ENCODE measurements around the gene SPEN. TPM values are rescaled to one million over a fixed set of nuclear protein-coding genes. Genes with fewer than 3 reads are reported as not detected.
"Not testable (repeated sequence)": the region's sequence is repeated elsewhere in the genome, so short reads cannot be mapped to it uniquely, and the experiment has no call there.

Gene SPEN
- total and polyA plus RNA-seq, 2 of the 4 experiments (the other 2 are of a cell fraction) = 7.6 to 15.8 TPM

GRCh38 chr1:15843826-15844572 is 3.5 kb upstream of the SPEN start:
- no peak overlapping the region for H4K8ac ChIP-seq (ENCODE audit: low read depth in 2 of 2, low read length in 2 of 2)
- no peak overlapping the region for H2AK5ac ChIP-seq (ENCODE audit: low read depth, low read length)
- no peaks in the 10 kb centered on the region for H3K9me3 ChIP-seq (ENCODE audit: control insufficient read depth, insufficient read depth, low read length)
- no peak for ATAC-seq (ENCODE audit: low read depth)
- H3K56ac ChIP-seq (ENCODE audit: extremely low read depth, insufficient read depth, low read length) = no peak overlapping the region
- H4K91ac ChIP-seq (ENCODE audit: insufficient read depth, low read depth, low read length) = no peak overlapping the region
- in situ Hi-C loops (cut with MboI; ENCODE audit: low sequenced_read_pairs) (no loop called here), dilution Hi-C loops (cut with HindIII; ENCODE audit: low sequenced_read_pairs, unreplicated experiment) (no loop called here), intact Hi-C loops (cut with micrococcal nuclease) (no loop called here)
- no peaks in the 10 kb centered on the region for H3K4me1 ChIP-seq (ENCODE audit: control insufficient read depth, insufficient read depth, low read length)
- TF ChIP-seq FOS (IDR thresholded peaks at IDR 0.05; ENCODE audit: low read depth, low read length) (no peak), MAFK (IDR thresholded peaks at IDR 0.05; ENCODE audit: low read depth, low read length) (peak; percentile 94), MXI1 (IDR thresholded peaks at IDR 0.05; ENCODE audit: borderline replicate concordance, low read depth, low read length) (no peak)
- H3K79me1 ChIP-seq (ENCODE audit: low read depth in 1 of 2, low read length in 2 of 2) = peaks cover 5 to 7% of the 10 kb centered on the region in 2 experiments; a peak in 3 of 4 replicates
- ChIA-PET POLR2A (ENCODE audit: unreplicated experiment) (no interaction called here), CTCF (interaction anchor here (0.6 kb wide), 2 partner anchors 15 to 44 kb away, joined by 3 to 4 read pairs; no protein-coding TSS in a partner anchor)
- no peak overlapping the region for H2BK15ac ChIP-seq (ENCODE audit: low read depth, low read length)
- H3K23ac ChIP-seq (ENCODE audit: low read depth, low read length) = no peak overlapping the region
- H3K4me3 ChIP-seq (ENCODE audit: insufficient read depth, low read depth, low read length) = no peak overlapping the region
- no peak overlapping the region for H3K4me2 ChIP-seq (ENCODE audit: low read depth, low read length)
- no peak overlapping the region for H2BK120ac ChIP-seq (ENCODE audit: low read depth, low read length)
- peaks cover 2% of the 10 kb centered on the region; the same call in 1 of the 2 replicates for H4K20me1 ChIP-seq (ENCODE audit: insufficient read depth, low read length)
- H2BK20ac ChIP-seq (ENCODE audit: low read depth, low read length) = no peak overlapping the region
- H2AK9ac ChIP-seq (replicated peaks; ENCODE audit: low read depth, low read length, poor library complexity) = no peak overlapping the region
- H3K9me1 ChIP-seq (ENCODE audit: insufficient read depth, low read length) = no peaks in the 10 kb centered on the region
- WGBS, 2 experiments (ENCODE audit: extremely low coverage in 2 of 2, insufficient read length in 1 of 2) = no CpG with 5 or more reads among the region's 3 CpGs
- no peaks in the 10 kb centered on the region for H3K27me3 ChIP-seq (ENCODE audit: control insufficient read depth, insufficient read depth, low read length)
- no peak overlapping the region for H2AFZ ChIP-seq (replicated peaks; ENCODE audit: low read length, poor library complexity)
- no peak overlapping the region for H3K4ac ChIP-seq (ENCODE audit: low read depth, low read length)
- H3K9ac ChIP-seq (ENCODE audit: low read depth, low read length) = no peak overlapping the region
- no peak overlapping the region for H2BK5ac ChIP-seq (ENCODE audit: low read depth, low read length, poor library complexity, severe bottlenecking)
- H3K27ac ChIP-seq (ENCODE audit: insufficient read depth, low read length) = no peak overlapping the region
- H3K18ac ChIP-seq (ENCODE audit: low read depth, low read length) = no peak overlapping the region
- H3K14ac ChIP-seq (replicated peaks; ENCODE audit: low read depth, low read length) = no peak overlapping the region
- BruUV-seq (replicated peaks) = no TSS peak
- H4K5ac ChIP-seq (ENCODE audit: low read depth, low read length) = no peak overlapping the region
- no peaks in the 10 kb centered on the region for H3K36me3 ChIP-seq (ENCODE audit: control insufficient read depth, insufficient read depth, low read length)
- DNase-seq = no peak

GRCh38 chr1:15846056-15846455 is 1.5 kb upstream of the SPEN start:
- H3K79me1 ChIP-seq (ENCODE audit: low read depth in 1 of 2, low read length in 2 of 2) = peaks cover 5 to 19% of the 10 kb centered on the region in 2 experiments
- H3K23ac ChIP-seq (ENCODE audit: low read depth, low read length); BruUV-seq (replicated peaks); H3K9me3 ChIP-seq (ENCODE audit: control insufficient read depth, insufficient read depth, low read length); DNase-seq; H2AFZ ChIP-seq (replicated peaks; ENCODE audit: low read length, poor library complexity); H3K4me1 ChIP-seq (ENCODE audit: control insufficient read depth, insufficient read depth, low read length); H3K27me3 ChIP-seq (ENCODE audit: control insufficient read depth, insufficient read depth, low read length); H4K8ac ChIP-seq (ENCODE audit: low read depth in 2 of 2, low read length in 2 of 2); H4K91ac ChIP-seq (ENCODE audit: insufficient read depth, low read depth, low read length); H2BK20ac ChIP-seq (ENCODE audit: low read depth, low read length); H2AK9ac ChIP-seq (replicated peaks; ENCODE audit: low read depth, low read length, poor library complexity); H3K4ac ChIP-seq (ENCODE audit: low read depth, low read length); H3K4me2 ChIP-seq (ENCODE audit: low read depth, low read length); ATAC-seq (ENCODE audit: low read depth); H2BK120ac ChIP-seq (ENCODE audit: low read depth, low read length); H3K36me3 ChIP-seq (ENCODE audit: control insufficient read depth, insufficient read depth, low read length); H3K27ac ChIP-seq (ENCODE audit: insufficient read depth, low read length); H3K14ac ChIP-seq (replicated peaks; ENCODE audit: low read depth, low read length); H2BK5ac ChIP-seq (ENCODE audit: low read depth, low read length, poor library complexity, severe bottlenecking); H3K56ac ChIP-seq (ENCODE audit: extremely low read depth, insufficient read depth, low read length); H4K5ac ChIP-seq (ENCODE audit: low read depth, low read length); CTCF ChIA-PET; H2BK15ac ChIP-seq (ENCODE audit: low read depth, low read length); POLR2A ChIA-PET (ENCODE audit: unreplicated experiment); dilution Hi-C loops (cut with HindIII; ENCODE audit: low sequenced_read_pairs, unreplicated experiment); H2AK5ac ChIP-seq (ENCODE audit: low read depth, low read length); H3K18ac ChIP-seq (ENCODE audit: low read depth, low read length); in situ Hi-C loops (cut with MboI; ENCODE audit: low sequenced_read_pairs); H3K4me3 ChIP-seq (ENCODE audit: insufficient read depth, low read depth, low read length); H3K9me1 ChIP-seq (ENCODE audit: insufficient read depth, low read length); H3K9ac ChIP-seq (ENCODE audit: low read depth, low read length): not testable (repeated sequence)
- WGBS, 2 experiments (ENCODE audit: extremely low coverage in 2 of 2, insufficient read length in 1 of 2) = 100% methylated on average over 1 of the region's 11 CpGs; no CpG with 5 or more reads in 1 of the 2 experiments
- peaks cover 17% of the 10 kb centered on the region for H4K20me1 ChIP-seq (ENCODE audit: insufficient read depth, low read length)
- intact Hi-C loops (cut with micrococcal nuclease) = loop anchor here (5.0 kb wide), 2 partner anchors 41 to 49 kb away; no protein-coding TSS in a partner anchor
